Measurements from ENCODE around the gene ACAA2. TPM values are rescaled to one million over a fixed set of nuclear protein-coding genes. Genes with fewer than 3 reads are reported as not detected.
"Not testable (repeated sequence)": the region's sequence is repeated elsewhere in the genome, so short reads cannot be mapped to it uniquely, and the experiment has no call there.

The ACAA2 gene
- total RNA-seq, 1 experiment from 2014 or later = 6.5 TPM

- Histone ChIP-seq H3K9me2 (replicated peaks; ENCODE audit: low read length) (no peaks in the 10 kb centered on the region), H3K79me2 (ENCODE audit: low read length) (no peaks in the 10 kb centered on the region), H3K4me3 (ENCODE audit: low read length) (no peak overlapping the region), H3K27ac (ENCODE audit: low read length) (no peak overlapping the region), H3K27me3 (ENCODE audit: low read length) (no peaks in the 10 kb centered on the region), H4K20me1 (ENCODE audit: low read length) (no peaks in the 10 kb centered on the region), H2AFZ (ENCODE audit: low read length) (no peak overlapping the region), H3K9me3 (ENCODE audit: low read length) (no peaks in the 10 kb centered on the region), H3K4me2 (ENCODE audit: low read length) (no peak overlapping the region), H3K36me3 (ENCODE audit: low read depth, low read length) (no peaks in the 10 kb centered on the region), H3F3A (ENCODE audit: low read length, unreplicated experiment) (no peaks in the 10 kb centered on the region), H3K9ac (ENCODE audit: low read length) (no peak overlapping the region), H3K4me1 (ENCODE audit: insufficient read depth, low read length) (no peaks in the 10 kb centered on the region)
- DNase-seq (no peak), ATAC-seq (no peak)
- ChIA-PET CTCF (no interaction called here), POLR2A (ENCODE audit: unreplicated experiment) (no interaction called here)
- TF ChIP-seq EZH2 (IDR thresholded peaks at IDR 0.05; ENCODE audit: low read length, unreplicated experiment) (no peak), CTCF (conservative IDR thresholded peaks at IDR 0.05; ENCODE audit: low read depth, low read length) (no peak), EZH2phosphoT487 (IDR thresholded peaks at IDR 0.05; ENCODE audit: borderline replicate concordance, low read length) (no peak)
- BruUV-seq (replicated peaks) = no TSS peak
- intact Hi-C loops (cut with micrococcal nuclease) = no loop called here
Observed at GRCh38 chr18:49802623-49803022, 10.7 kb downstream of the ACAA2 start.

GRCh38 chr18:49800491-49800890 is 12.8 kb downstream of the ACAA2 start:
- ATAC-seq; H3K9me2 ChIP-seq (replicated peaks; ENCODE audit: low read length); DNase-seq; H3F3A ChIP-seq (ENCODE audit: low read length, unreplicated experiment); H4K20me1 ChIP-seq (ENCODE audit: low read length); H3K79me2 ChIP-seq (ENCODE audit: low read length); H3K36me3 ChIP-seq (ENCODE audit: low read depth, low read length); CTCF ChIA-PET; H3K4me1 ChIP-seq (ENCODE audit: insufficient read depth, low read length); H3K9ac ChIP-seq (ENCODE audit: low read length); H3K4me2 ChIP-seq (ENCODE audit: low read length); BruUV-seq (replicated peaks); intact Hi-C loops (cut with micrococcal nuclease); H3K27me3 ChIP-seq (ENCODE audit: low read length); POLR2A ChIA-PET (ENCODE audit: unreplicated experiment); H2AFZ ChIP-seq (ENCODE audit: low read length); H3K27ac ChIP-seq (ENCODE audit: low read length); H3K9me3 ChIP-seq (ENCODE audit: low read length); H3K4me3 ChIP-seq (ENCODE audit: low read length): not testable (repeated sequence)

- POLR2A ChIA-PET (ENCODE audit: unreplicated experiment); CTCF ChIA-PET; H3K36me3 ChIP-seq (ENCODE audit: low read depth, low read length); H3K9me3 ChIP-seq (ENCODE audit: low read length); H3K4me2 ChIP-seq (ENCODE audit: low read length); H3K27ac ChIP-seq (ENCODE audit: low read length); ATAC-seq; BruUV-seq (replicated peaks); H4K20me1 ChIP-seq (ENCODE audit: low read length); H3K9ac ChIP-seq (ENCODE audit: low read length); DNase-seq; H3K79me2 ChIP-seq (ENCODE audit: low read length); H3K4me3 ChIP-seq (ENCODE audit: low read length); H2AFZ ChIP-seq (ENCODE audit: low read length); H3K27me3 ChIP-seq (ENCODE audit: low read length); H3K4me1 ChIP-seq (ENCODE audit: insufficient read depth, low read length); H3K9me2 ChIP-seq (replicated peaks; ENCODE audit: low read length); H3F3A ChIP-seq (ENCODE audit: low read length, unreplicated experiment): not testable (repeated sequence)
- intact Hi-C loops (cut with micrococcal nuclease) = loop anchor here (5.0 kb wide), 1 partner anchor 57 kb away; no protein-coding TSS in a partner anchor
Observed at GRCh38 chr18:49799806-49800205, 13.5 kb downstream of the ACAA2 start.

- no peaks in the 10 kb centered on the region for H3K36me3 ChIP-seq (ENCODE audit: low read depth, low read length)
- H3K27me3 ChIP-seq (ENCODE audit: low read length) = no peaks in the 10 kb centered on the region
- H3F3A ChIP-seq (ENCODE audit: low read length, unreplicated experiment) = no peaks in the 10 kb centered on the region
- no peak overlapping the region for H3K27ac ChIP-seq (ENCODE audit: low read length)
- no peak overlapping the region for H3K9ac ChIP-seq (ENCODE audit: low read length)
- ATAC-seq (no peak), DNase-seq (no peak)
- H3K4me3 ChIP-seq (ENCODE audit: low read length) = no peak overlapping the region
- intact Hi-C loops (cut with micrococcal nuclease) = loop anchor here (5.0 kb wide), 1 partner anchor 59 kb away; no protein-coding TSS in a partner anchor
- H3K4me1 ChIP-seq (ENCODE audit: insufficient read depth, low read length) = peaks cover 8% of the 10 kb centered on the region; the same call in 1 of the 2 replicates
- H3K9me2 ChIP-seq (replicated peaks; ENCODE audit: low read length) = no peaks in the 10 kb centered on the region
- H3K9me3 ChIP-seq (ENCODE audit: low read length) = no peaks in the 10 kb centered on the region
- no TSS peak for BruUV-seq (replicated peaks)
- no peak for TF ChIP-seq EZH2phosphoT487 (IDR thresholded peaks at IDR 0.05; ENCODE audit: borderline replicate concordance, low read length)
- ChIA-PET POLR2A (ENCODE audit: unreplicated experiment) (no interaction called here), CTCF (no interaction called here)
- H2AFZ ChIP-seq (ENCODE audit: low read length) = no peak overlapping the region
- H3K79me2 ChIP-seq (ENCODE audit: low read length) = no peaks in the 10 kb centered on the region
- no peaks in the 10 kb centered on the region for H4K20me1 ChIP-seq (ENCODE audit: low read length)
- no peak overlapping the region for H3K4me2 ChIP-seq (ENCODE audit: low read length)
Observed at GRCh38 chr18:49798001-49798400, 15.3 kb downstream of the ACAA2 start.
